ENCODE measurements around the gene PRAMEF13.
"Not testable (repeated sequence)": the region's sequence is repeated elsewhere in the genome, so short reads cannot be mapped to it uniquely, and the experiment has no call there.

The PRAMEF13 gene

GRCh38 chr1:13155909-13156308, 45.3 kb downstream of the PRAMEF13 start, which contains the start of gene PRAMEF26:
Gene PRAMEF26 (minus strand): TSS chr1:13156009. CDS start chr1:13153095, 2,914 bp downstream.
- not testable (repeated sequence) for DNase-seq

Data from NCI-H510A treated with DMSO at 0.1 percent for 48 hours (cell line).